Loucy (cell line): ENCODE data around the gene CAPN1.

Experiments
- EZH2phosphoT487 ChIP-seq: fragments of 200-600 bp; IDR thresholded peaks from 2 replicates; pipeline ENCODE4 v1.6.1; 2018; ENCODE audit warnings: antibody characterized with exemption, mild to moderate bottlenecking, moderate library complexity, borderline replicate concordance
- TF ChIP-seq, protein P1 (sequence below): fragments of 200-600 bp; sonication (generic); conservative IDR thresholded peaks from 2 replicates; pipeline ENCODE4 v1.5.1; 2014; ENCODE audit warnings: mild to moderate bottlenecking, antibody characterized with exemption, low read length

DNA sequence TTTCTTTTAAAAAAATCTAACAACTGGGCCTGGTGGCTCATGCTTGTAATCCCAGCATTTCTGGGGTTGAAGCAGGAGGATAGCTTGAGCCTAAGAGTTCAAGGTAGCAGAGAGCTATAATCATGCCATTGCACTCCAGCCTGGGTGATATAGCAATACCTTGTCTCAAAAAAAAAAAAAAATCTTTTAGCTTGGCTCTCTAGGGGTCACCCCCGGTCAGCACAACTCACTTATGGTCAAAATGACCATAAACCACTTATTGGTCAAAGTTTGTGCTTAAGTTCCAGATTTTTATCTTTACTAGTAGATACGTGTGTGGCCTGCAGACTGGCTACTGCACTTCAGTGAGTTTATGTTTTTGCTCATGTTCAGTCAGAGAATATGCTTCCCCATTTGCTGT lies 18.0 kb upstream of the CAPN1 start:
- TF ChIP-seq, protein P1, sequence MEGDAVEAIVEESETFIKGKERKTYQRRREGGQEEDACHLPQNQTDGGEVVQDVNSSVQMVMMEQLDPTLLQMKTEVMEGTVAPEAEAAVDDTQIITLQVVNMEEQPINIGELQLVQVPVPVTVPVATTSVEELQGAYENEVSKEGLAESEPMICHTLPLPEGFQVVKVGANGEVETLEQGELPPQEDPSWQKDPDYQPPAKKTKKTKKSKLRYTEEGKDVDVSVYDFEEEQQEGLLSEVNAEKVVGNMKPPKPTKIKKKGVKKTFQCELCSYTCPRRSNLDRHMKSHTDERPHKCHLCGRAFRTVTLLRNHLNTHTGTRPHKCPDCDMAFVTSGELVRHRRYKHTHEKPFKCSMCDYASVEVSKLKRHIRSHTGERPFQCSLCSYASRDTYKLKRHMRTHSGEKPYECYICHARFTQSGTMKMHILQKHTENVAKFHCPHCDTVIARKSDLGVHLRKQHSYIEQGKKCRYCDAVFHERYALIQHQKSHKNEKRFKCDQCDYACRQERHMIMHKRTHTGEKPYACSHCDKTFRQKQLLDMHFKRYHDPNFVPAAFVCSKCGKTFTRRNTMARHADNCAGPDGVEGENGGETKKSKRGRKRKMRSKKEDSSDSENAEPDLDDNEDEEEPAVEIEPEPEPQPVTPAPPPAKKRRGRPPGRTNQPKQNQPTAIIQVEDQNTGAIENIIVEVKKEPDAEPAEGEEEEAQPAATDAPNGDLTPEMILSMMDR, result no peak
- no peak for TF ChIP-seq EZH2phosphoT487
